Activated T-helper 1 cell treated with anti-CD3 and anti-CD28 coated beads, Interleukin-2, amount 50 U/mL, for 16 hours (primary cell): Measurements from ENCODE around the gene IGSF3.
"Not testable (repeated sequence)": the region's sequence is repeated elsewhere in the genome, so short reads cannot be mapped to it uniquely, and the experiment has no call there.

Source experiments
- DNase-seq, 2 donors: peaks; one replicate each; pipeline ENCODE4 v3.0.0-alpha.2; 2020; ENCODE audit warnings: low read depth in 1 of 2, low spot score in 1 of 2

Gene IGSF3

DNA sequence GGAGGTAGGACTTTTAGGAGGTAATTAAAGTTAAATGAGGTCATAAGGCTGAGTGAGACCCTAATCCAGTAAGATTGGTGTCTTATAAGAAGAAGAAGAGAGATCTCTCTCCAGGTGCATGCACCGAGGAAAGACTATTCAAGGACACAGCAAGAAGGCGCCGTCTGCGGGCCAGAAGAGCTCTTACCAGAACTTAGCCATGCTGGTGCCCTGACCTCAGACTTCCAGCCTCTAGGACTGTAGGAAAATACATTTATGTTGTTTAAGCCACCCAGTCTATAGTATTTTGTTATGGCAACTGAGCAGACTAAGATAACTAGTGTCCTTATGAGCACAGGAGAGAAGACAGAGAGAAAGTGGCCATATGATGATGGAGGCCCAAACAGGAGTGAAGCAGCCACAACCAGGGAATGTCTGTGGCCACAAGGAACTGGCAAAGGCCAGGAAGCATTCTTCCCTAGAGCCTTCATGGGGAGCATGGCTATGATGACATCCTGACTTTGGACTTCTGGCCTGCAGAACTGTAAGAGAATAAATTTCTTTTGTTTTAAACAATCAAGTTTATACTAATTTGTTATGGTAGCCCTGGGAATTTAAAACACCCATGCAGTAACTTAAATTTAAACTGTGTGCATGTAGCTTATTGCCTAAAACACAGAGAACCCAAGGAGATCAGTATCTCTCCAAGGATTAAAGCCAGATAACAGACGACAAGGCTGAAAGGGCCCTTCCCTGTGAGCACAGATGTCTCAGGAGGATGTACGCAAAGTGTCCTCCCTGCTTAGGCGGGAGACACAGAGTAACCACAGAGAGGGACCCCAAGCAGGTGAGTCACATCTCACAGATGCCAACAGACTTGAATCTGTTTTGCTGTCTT is 86.8 kb downstream of the IGSF3 start:
- no peak for DNase-seq

DNA sequence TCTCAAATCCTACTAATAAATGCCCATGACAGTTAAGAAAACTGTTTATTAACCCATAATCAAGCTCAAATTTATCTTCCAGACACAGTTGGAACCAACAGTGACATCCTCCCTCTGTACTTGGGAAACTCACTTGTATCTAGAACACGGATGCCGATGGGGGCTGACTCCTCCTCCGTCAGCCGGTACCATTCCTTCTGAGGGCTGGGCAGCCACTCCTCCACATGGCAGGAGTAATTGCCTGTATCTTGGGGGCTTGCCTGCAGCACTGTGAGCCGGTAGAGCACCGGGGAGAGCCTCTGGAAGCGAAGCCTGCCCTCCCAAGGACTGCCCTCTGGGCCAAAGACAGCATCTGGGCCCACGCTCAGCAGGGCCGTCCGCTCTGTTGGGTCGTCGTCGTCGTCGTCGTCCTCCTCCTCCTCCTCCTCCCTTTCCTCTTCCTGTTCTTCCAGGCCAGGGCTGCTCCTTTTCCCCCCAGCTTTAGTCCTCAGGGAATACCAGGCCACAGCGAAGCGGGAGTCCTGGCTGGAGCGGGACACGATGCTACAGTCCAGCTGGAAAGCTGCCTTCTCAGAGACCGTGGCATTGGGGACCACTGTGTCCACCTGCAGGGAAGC is 88.2 kb downstream of the IGSF3 start:
- DNase-seq = no peak

DNA sequence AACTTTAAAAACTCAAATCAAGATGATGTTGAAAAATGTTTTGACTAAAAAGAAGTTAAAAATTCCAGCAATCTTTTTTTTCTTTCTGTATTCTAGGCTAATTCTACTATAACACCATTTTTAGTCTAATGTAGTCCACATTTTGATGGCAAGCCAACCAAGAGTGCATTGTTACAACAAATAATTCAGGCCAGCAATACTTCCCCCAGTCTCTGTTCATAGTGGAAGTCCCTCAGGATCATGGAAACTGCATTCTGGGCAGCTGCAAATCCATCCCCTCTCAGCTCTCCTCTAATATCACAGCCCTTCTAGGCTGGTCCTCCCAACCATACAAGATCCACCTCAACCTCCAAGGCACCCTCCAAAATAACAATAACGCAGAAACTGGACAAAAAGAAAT is 89.0 kb downstream of the IGSF3 start:
- no peak for DNase-seq

DNA sequence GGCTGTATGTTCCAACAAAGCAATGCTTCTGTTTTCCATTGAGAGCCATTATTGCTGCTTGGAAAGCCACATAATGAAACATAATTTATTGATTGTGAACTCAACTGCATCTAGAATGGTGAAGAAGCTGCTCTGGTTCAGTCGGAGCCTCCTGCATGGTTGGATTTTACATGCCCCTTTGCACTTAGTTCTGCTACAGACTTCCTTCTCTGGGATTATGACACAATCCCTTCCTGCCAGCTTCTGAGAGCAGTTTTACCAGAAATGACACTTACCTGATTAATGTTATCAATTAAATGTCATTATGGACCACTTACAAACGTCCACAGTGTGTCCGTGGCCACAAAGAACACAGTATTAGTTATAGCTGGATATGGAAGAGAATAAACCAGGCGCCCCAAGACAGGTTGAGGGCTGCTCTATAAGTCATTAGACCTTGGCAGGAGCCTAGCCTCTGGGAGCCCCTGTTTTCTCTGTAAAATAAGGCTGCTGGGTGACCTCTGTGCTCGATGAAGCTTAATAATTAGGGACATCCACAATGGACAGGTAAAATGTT is 89.7 kb downstream of the IGSF3 start:
- no peak for DNase-seq

DNA sequence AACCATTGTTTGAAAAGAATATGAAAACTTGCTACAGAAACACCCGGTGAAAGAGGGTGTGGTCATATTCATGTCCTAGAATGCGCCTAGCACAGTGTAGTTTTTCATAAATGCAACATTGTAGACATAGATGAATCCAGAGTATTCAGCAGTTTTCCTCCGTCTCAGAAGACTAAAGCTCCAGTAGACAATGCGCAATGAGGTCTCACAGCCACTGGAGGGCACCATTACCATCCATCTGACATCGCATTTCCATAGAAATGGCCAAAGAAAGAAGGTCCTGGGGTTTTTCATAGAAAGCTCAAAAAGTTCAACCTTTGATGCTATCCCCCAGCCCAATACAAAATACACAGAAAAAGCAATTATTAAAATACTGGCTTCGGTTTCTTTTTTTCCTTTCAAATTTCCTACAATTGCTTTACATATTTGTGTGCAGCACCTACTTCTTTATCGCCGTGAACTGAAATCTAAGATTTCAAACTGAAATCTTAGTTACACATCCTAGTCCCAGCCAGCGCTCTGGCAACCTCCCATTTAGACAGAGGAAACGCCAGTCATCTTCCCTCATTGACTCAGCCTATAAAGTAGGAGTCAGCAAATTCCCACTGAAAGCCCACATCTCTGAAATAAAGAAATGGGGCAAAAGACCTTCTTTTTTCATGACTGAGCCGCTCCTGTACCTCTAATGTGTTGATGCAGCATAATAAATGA is 92.8 kb downstream of the IGSF3 start:
- no peak for DNase-seq

DNA sequence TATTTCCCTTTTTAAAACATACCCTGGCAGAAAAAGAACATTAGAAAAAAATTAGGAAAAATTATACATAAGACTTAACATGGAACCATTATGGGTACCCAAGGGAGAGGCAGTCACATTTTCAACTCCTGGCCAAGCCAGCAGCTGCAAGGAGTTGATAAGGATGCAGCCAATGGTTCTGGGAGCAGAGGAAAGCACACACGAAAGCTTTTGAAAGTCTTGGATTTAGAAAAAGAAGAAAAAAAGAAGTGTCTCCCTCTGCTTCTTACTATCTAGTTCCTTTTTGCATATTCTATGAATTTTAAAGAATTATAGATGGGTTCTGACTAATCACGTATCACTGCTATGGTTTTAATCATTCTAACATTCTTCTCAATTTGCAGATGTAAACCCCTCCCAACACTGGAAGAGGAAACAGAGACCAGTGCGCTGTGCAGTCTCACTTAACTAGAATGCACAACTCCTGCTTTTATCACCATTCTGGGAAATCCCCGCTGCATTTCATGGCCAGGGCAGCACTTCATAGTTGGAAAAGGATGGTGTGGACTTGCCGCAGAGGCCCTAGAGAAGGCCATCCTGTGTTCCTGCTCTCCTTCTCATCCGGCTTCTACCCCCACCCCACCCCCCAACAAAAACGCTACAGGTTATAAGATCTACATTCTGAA is 94.0 kb downstream of the IGSF3 start:
- no peak for DNase-seq

DNA sequence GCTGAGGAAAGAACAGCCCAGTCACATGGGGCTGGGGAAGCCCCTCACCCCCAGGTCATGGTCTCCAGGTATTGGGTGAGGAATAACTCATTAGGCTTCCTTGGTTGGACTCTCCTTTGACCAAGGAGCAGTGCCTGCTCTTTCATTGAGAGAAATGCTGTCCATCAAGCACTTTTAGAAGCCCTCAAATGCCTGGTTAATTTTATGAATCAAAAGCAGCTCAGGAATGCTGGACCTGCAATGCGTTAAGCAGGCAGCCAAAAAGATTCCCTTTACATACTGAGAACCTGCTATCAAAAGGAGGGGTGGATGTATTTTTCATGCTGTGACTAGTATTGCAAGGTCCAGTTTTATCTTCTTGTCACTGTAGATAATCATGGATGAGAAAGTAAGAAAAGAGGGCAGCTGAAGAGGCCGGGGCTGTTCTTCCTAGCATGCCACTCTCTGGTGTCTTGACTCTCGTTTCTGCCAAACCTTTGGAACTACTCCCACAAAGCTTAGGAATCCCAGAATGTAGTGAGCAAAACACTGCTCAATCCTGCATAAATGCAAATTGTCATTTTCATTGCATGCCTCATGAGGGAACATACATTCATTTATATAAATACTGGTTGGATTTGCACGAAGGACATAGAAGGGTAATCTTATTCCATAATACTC is 94.6 kb downstream of the IGSF3 start:
- no peak for DNase-seq

DNA sequence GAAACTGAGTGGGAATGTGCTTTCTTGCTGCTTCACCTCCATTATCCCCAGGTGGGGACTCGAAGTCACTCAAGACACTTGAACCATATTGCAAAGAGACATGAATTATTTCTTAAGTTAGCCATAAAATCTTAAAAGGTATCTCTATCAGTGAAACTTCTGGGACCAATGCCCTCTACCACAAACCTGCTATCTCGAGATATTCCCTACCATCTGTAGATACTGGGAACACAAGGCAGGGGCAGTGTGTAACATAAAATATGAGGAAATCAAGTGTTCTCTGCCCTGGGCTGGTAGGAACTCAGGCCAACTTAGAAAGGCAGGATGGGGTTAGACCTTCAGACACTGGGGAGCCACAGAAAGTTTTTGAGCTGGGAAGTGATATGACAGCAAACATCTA is 95.4 kb downstream of the IGSF3 start:
- no peak for DNase-seq

DNA sequence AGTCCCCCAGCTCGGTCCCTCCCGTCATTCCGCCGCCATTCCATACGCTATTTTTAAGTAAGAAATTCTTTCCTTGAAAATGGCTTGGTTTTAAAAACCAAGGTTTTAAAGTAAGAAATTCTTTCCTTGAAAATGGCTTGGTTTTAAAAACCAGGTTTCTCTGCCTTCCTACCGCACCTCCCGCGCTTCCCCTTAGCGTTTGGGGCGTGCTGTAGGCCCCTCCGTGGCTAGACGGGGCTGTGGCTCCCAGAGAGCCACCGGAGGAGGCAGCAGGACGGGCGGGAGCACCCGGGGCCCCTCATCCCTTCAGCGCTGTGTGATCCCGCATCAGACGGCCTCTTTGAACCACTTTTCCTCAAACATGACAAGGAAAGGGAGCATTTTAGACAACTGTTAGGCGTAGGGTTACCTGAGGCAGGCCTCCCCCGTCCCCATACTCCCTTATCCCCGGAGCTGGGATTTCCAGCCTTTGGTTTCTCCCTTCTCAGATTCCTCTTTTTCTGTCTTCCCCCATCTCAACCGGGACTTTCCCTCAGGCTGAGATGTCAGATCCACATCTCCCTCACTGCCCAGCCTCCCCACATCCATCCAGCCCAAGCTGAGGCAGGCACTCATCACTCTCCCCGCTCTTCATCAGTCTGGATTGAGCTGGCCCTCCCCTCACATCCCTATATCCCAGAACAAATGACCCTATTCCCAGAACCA is 96.2 kb downstream of the IGSF3 start:
- no peak for DNase-seq

DNA sequence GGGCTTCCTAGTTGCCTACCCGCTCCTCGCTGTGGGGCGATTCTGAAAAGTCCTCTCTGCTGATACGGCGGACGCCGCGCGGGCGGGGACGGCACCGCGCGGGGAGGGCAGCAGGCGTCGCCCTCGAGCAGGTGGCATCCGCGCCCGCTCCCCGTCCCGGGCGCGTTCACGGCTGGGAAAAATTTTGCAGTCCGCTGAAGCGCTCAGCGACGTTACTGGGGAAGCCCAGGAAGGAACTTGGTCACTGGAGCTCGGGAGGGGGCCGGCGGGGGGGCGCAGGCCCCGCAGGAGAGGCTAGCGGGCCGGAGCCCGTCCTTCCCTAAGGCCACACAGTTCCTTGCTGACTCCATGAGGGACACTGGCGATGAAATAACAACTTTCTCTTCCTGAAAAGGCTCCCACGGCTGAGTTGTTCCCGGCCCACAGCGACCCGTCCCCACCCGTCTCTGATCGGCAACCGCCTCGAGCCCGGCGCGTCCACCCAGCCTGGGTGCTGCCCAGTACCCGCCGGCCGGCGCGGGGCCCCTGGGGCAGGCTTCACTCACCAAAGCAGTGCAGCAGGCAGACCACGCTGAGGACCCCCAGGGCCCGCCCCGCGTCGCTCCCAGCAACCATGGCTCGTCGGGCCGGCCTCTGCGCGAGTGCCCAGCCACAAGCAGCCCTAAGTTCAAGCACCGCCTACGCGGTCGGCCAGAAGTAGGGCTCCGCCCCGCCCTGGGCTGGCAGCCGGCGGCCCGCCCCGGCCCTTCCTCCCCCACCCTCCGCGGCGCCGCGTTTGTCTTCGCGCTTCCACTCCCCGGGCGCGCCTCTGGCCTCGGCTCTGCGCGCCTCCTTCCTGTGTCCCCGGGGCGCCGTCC is 96.9 kb downstream of the IGSF3 start, which contains the start of gene CD58:
TSS of gene CD58 (minus strand) at position 669 of the 857 bp plus-strand sequence. CDS start at position 615, 54 bp downstream.
- peak; percentile 59 to 75 for DNase-seq

DNA sequence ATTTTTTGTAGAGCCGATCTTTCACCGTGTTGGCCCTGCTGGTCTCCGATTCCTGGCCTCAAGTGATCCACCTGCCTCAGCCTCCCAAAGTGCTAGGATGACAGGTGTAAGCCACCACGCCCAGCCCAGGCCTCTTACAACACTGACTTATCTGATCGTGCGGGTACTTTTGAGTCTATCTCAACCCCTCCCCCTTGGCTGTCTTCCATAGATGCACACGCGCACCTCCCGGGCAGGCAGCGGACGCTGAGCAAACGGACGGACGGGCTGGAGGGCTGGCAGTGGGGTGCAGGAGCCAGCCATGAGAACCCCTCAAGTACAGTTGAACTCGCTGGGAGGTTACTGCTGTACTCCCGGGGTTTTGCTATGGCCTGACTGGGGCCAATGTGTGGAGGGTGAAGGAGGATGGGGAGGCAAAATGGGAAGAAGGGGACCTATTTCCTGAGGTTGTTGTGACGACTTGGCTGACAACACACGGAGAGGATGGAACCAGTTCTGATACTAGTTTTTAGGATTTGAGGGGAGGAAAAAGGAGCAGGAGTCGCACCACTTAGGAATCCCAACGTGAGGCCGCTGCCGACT is 97.7 kb downstream of the IGSF3 start:
- DNase-seq = peak; percentile 20 to 48

DNA sequence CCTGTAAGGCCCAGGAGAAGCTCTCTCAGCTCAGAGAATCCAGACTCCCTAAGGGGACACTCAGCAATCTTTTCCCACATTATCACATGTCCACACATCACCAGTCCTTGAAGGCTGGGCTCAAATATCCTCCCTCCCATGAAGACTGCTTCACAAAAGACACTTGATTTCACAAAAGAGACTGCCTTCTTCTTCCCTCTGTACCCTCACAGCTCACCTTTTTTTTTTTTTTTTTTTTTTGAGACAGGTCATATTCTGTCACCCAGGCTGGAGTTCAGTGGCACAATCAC is 98.2 kb downstream of the IGSF3 start:
- DNase-seq = no peak

DNA sequence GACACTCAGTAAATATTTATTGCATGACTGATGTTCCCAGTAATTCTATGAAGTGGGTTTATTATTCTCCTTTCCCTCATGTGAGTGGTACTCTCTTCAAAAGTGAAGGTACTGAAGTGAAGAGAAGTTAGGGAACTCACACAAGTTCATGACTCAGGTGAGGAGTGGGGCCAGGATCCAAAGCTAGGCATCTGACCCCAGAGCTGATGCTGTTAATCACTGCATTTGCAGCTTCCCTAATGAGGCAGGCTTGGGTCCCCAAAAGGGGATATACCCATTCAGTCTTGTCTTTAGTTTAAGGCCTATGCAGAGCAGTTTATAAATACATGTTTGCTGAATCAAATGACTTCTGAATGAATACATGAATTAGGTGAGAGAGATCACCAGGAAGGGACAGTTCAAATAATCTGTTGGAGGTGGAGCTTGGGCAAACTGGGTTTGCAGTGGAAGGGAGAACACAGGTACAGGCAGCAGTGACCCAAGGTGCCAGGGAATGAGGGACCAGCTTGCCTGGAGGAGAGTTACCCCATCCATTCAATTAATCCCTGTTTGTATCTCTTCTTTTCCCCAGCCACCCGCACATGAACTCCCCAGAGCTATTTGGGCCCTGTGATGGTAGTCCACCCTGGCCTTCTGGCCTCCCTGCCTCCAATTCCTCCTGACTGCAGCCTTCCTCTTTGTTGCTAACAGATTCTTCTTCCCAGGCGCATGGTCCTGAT is 98.7 kb downstream of the IGSF3 start:
- no peak for DNase-seq

DNA sequence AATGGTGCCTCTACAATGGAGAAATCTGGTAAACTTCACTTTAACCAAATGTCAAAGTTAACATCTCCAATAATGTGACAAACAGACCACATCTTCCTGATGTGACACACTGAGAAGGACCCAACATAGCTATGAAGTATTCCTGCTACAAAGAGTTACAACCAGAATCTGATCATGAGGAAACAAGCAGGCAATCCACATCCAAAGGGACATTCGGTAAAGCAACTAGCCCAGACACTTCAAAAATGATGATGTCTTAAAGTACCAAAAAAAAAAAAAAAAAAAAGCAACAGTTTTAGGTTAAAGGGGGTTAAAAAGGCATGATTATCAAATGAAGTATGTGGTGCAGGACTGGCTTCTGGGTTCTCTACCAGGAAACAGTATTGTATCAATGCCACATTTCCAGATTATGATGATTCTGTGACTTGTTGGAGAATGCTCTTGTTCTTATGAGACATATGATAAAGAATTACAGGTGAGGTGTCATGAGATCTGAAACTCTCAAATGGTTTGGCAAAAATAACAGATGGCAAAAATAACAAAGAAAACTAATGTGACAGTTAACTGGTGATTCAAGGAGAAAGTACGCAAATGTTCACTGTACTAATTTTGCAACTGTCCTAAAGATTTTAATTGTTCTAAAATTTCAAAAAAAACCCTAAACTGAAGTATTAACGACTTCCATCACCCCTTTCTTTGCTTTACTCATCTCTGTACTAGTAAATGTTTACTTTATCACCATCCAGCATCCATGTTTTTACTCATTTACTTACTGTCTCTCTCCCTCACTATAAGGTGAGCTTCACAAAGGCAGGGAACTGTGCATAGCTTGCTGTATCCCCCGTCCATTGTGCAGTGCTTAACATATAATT is 99.5 kb downstream of the IGSF3 start:
- DNase-seq = no peak

DNA sequence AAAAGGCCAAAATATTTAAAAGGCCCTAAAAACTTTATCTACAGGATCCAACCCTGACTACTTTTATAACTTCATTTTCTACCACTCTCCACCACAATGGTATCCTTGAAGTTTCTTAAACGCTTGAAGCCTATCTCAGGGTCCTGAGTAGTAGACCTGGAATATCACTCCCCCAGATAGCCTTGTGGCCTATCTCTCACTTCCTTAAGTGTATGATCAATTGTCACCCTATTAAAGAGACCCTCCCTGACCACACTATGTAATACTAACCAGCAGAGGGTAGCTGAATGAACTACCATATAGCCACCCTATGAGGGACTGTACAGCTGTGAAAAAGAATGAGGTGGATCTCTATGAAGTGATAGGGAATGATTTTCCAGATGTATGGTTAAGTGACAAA is 102.3 kb downstream of the IGSF3 start:
- no peak for DNase-seq

DNA sequence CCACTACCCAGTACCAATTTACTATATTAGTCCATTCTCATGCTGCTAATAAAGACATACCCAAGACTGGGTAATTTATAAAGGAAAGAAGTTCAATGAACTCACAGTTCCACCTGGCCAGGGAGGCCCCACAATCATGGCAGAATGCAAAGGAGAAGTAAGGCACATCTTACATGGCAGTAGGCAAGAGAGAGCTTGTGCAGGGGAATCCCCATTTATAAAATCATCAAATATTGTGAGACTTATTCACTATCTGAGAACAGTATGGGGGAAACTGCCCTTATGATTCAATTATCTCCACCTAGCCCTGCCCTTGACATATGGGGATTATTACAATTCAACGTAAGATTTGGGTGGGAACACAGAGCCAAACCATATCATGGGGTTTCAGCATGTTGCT is 103.1 kb downstream of the IGSF3 start:
- no peak for DNase-seq

DNA sequence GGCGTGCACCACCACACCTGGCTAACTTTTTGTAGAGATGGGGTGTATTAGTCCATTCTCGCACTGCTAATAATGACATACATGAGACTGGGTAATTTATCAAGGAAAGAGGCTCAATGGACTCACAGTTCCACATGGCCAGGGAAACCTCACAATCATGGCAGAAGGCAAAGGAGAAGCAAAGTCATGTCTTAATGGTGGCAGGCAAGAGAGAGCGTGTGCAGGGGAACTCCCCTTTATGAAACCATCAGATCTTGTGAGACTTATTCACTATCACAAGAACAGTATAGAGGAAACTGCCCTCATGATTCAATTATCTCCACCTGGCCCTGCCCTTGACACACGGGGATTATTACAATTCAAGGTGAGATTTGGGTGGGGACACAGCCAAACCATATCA is 105.1 kb downstream of the IGSF3 start:
- not testable (repeated sequence) for DNase-seq
